ENCODE measurements around the gene LRRC18. TPM values are rescaled to one million over a fixed set of nuclear protein-coding genes. Genes with fewer than 3 reads are reported as not detected.

Gene LRRC18
- total RNA-seq, 4 donors from 2014 or later: not detected

GRCh38 chr10:48957361-48958151, 17.9 kb upstream of the LRRC18 start:
- H3K4me3 ChIP-seq (ENCODE audit: low read depth, poor library complexity, severe bottlenecking): no peak overlapping the region
- 90 to 94% methylated on average over 10 to 15 of the region's 16 CpGs for WGBS, 2 donors
- DNase-seq (ENCODE audit: low spot score in 2 of 2): no peak
- TF ChIP-seq POLR2A (IDR thresholded peaks at IDR 0.05) (no peak), CTCF (IDR thresholded peaks at IDR 0.05) (no peak)
- intact Hi-C loops (cut with DNase I; ENCODE audit: low total_unique reads): no loop called here

GRCh38 chr10:48951707-48952106, 12.1 kb upstream of the LRRC18 start:
- TF ChIP-seq CTCF (IDR thresholded peaks at IDR 0.05) (no peak), POLR2A (IDR thresholded peaks at IDR 0.05) (no peak)
- 67 to 79% methylated on average over 7 of the region's 7 CpGs for WGBS, 2 donors
- H3K4me3 ChIP-seq (ENCODE audit: low read depth, poor library complexity, severe bottlenecking): no peak overlapping the region
- no peak for DNase-seq (ENCODE audit: low spot score in 2 of 2)
- intact Hi-C loops (cut with DNase I; ENCODE audit: low total_unique reads): no loop called here

DNA sequence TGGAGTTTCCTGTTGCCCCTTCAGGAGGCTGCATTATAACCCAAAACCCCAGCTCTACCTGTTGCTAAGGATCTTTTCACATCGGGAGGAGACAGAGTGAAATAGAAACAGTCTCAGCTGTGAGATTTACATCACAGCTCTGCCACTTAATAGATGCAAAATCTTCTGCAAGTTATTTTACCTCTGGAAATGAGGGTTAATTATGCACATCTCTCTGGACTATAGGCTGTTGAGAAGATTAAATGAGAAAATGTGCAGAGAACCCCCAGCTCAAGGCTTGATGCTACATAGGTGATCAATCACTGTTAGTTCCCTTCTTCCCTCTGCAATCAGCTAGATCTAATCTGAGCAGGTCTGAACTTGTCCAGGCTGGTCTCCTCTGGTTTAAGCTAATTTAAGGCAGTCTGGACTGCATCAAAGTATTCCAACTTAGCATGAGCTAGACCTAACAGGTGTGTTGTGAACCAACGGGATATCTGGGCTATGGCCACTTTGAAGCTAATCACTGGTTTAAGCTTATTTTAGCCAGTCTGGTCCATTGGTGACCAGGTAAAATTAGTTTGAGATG, 8.9 kb upstream of the LRRC18 start:
- intact Hi-C loops (cut with DNase I; ENCODE audit: low total_unique reads): no loop called here
- TF ChIP-seq POLR2A (IDR thresholded peaks at IDR 0.05): no peak
- TF ChIP-seq CTCF (IDR thresholded peaks at IDR 0.05): no peak
- H3K4me3 ChIP-seq (ENCODE audit: low read depth, poor library complexity, severe bottlenecking): no peak overlapping the region
- WGBS, 2 donors: 56 to 62% methylated on average over 2 of the region's 2 CpGs
- no peak for DNase-seq (ENCODE audit: low spot score in 2 of 2)

DNA sequence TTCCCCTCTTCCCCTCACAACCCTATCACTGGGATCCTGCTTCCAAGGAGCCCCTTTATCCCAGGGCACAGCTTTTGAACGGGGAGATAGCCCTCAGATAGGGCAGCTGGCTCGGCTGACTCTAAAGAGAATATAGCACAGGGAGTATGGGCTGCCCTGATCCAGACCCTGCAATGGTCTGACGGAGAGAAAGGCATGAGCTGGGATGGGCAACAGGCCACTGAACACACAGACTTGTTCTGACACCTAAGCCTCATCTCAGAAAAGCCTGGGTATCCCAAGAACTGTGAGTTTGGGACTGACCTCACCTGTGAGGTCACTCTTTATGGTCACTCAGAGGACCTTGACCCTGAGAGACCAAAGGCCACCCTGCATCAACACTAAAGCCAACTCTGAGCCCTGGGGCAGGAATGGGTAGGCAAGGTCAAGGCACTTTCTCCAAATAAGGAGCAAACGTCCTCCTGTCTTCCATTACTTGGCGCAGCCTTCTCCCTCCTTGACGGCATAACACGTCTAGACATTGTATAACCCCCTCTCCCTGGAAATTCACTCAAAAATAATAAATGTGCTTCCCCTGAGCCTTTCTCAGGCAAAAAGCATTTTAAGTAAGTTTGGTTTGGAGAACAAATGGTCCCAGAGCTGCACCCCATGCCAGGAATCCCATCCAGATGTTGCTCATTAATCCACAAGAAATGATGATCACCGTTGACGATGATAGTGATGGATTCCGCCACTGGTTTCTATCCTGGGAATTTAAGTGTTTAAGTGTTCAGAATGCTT, 8.2 kb upstream of the LRRC18 start:
- intact Hi-C loops (cut with DNase I; ENCODE audit: low total_unique reads): no loop called here
- no peak for DNase-seq (ENCODE audit: low spot score in 2 of 2)
- 66 to 69% methylated on average over 9 to 10 of the region's 10 CpGs for WGBS, 2 donors
- no peak overlapping the region for H3K4me3 ChIP-seq (ENCODE audit: low read depth, poor library complexity, severe bottlenecking)
- TF ChIP-seq CTCF (IDR thresholded peaks at IDR 0.05) (no peak), POLR2A (IDR thresholded peaks at IDR 0.05) (no peak)

DNA sequence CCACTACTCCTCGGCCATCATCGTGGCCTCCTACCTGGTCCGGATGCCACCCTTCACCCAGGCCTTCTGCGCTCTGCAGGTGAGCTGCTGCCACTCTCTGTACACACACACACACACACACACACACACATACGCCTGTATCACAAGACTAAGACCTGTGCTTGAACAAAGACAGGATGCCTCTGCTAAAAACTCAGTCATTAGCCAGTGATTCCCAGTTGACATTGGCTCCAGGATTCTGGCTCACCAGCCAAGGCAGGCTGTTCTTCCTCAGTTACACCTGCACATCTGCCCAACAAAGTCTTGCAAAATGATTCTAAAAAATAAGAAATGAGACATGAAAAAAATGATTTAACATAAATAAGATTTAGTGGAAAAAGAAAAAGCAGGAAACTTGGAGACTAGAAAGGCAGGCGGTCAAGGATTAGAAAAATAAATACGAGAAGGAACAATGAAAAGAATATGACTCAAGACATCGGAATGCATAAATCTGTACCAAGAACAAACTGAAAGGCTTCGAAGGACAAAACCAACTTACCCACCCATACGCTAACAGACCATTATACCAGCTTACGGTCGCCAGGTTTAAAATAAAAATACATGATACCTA, 7.4 kb upstream of the LRRC18 start:
- intact Hi-C loops (cut with DNase I; ENCODE audit: low total_unique reads): no loop called here
- no peak overlapping the region for H3K4me3 ChIP-seq (ENCODE audit: low read depth, poor library complexity, severe bottlenecking)
- WGBS, 2 donors: 84 to 89% methylated on average over 12 of the region's 12 CpGs
- TF ChIP-seq POLR2A (IDR thresholded peaks at IDR 0.05) (no peak), CTCF (IDR thresholded peaks at IDR 0.05) (no peak)
- DNase-seq (ENCODE audit: low spot score in 2 of 2): no peak

All from lower leg skin (tissue), 4 donors.